Ovary (tissue), 9 donors: ENCODE measurements around the gene ZNF292. TPM values are rescaled to one million over a fixed set of nuclear protein-coding genes. Genes with fewer than 3 reads are reported as not detected.
"Not testable (repeated sequence)": the region's sequence is repeated elsewhere in the genome, so short reads cannot be mapped to it uniquely, and the experiment has no call there.

Experiments used
- DNase-seq, 5 donors: peaks; one replicate each; pipeline ENCODE4 v3.0.0-alpha.2; 2019 to 2020
- H3K27ac ChIP-seq, 2 donors: fragments of 200-600 bp; one replicate each; pipeline versions ENCODE4 v1.5.1 to v1.8.0; 2019 to 2022
- H3K27me3 ChIP-seq: fragments of 200-600 bp; one replicate; pipeline ENCODE4 v1.8.0; 2022
- H3K36me3 ChIP-seq: fragments of 200-600 bp; sonication (generic); one replicate; pipeline ENCODE4 v1.5.1; 2019
- H3K4me1 ChIP-seq: one replicate; pipeline ENCODE4 v1.8.1; 2013; ENCODE audit warnings: mild to moderate bottlenecking, moderate library complexity; ENCODE audit not compliant: insufficient read depth
- H3K4me3 ChIP-seq: fragments of 200-600 bp; sonication (generic); one replicate; pipeline ENCODE4 v1.5.1; 2017
- H3K9me3 ChIP-seq, 2 donors: fragments of 200-600 bp in 1 of 2; sonication (generic) in 1 of 2; one replicate each; pipeline versions ENCODE4 v1.5.1 to v1.8.1; 2013 to 2019; ENCODE audit warnings: mild to moderate bottlenecking in 1 of 2, moderate library complexity in 1 of 2
- CTCF ChIP-seq, 3 donors: fragments of 450-650 bp in 2 of 3; fragments of 200-600 bp in 1 of 3; IDR thresholded peaks; one replicate each; pipeline versions ENCODE4 v1.5.1 to v1.8.0; 2016 to 2022; ENCODE audit warnings: antibody characterized with exemption in 3 of 3, mild to moderate bottlenecking in 1 of 3
- EP300 ChIP-seq: sonication (generic); formaldehyde crosslinking; IDR thresholded peaks from one replicate; pipeline ENCODE4 v1.6.1; 2017; ENCODE audit warnings: antibody characterized with exemption
- POLR2A ChIP-seq: fragments of 450-650 bp; IDR thresholded peaks from one replicate; pipeline ENCODE4 v1.6.1; 2017; ENCODE audit warnings: antibody characterized with exemption, mild to moderate bottlenecking, moderate library complexity
- WGBS, 3 donors: extraction: QIAGEN DNeasy Blood & Tissue Kit in 1 of 3; methylation state at CpG; one replicate each; pipeline versions ENCODE4 v1.1.5 to v1.1.7; 2013 to 2017; 5-methylcytosine and 5-hydroxymethylcytosine counted together
- intact Hi-C, 4 donors: fragments of 100-400 bp; cut with DNase I; formaldehyde crosslinking; loops; one replicate each; pipeline versions ENCODE4 v1.11.0 to v1.15.1; 2022 to 2023
- polyA plus RNA-seq, 2 donors: library from polyadenylated mRNA; stranded (reverse); fragments of 200-250 nt in 1 of 2; fragments of 350-450 nt in 1 of 2; fragmentation: Illumina TruSeq in 1 of 2; extraction: RNeasy Lipid Tissue Mini Kit (QIAGEN cat#74804) in 1 of 2; gene quantifications; one replicate each; pipeline ENCODE4 v1.2.3, GENCODE V29; 2013 to 2014
- total RNA-seq, 7 donors: library from RNA; depleted of rRNA in 2 of 7; stranded (reverse); fragments of >200 nt in 2 of 7; fragmentation: NEBNext Ultra II Directional in 3 of 7; extraction: Animal tissue kit (Norgen Biotek cat#: 25700) in 3 of 7; gene quantifications; one replicate each; pipeline versions ENCODE4 v1.1.0 to v1.2.4, GENCODE V29; 2016 to 2023
- donor health status: DM: no; HTN: no; CAD: no; lungs with moderate emphysema.
- donor health status: DM: no; HTN: no; CAD: no.
- donor health status: Bipolar disorder and iron deficiency.
- donor health status: DM: yes; HTN: yes; CAD: no.
- donor health status: DM: no; HTN: no; CAD: no.
- donor health status: DM: yes; HTN: yes; CAD: no.

The ZNF292 gene
- total and polyA plus RNA-seq, 9 donors, result 8.5 to 158 (median 76.9) TPM

- intact Hi-C loops, result no loop called here
- Histone ChIP-seq H3K36me3 (no peaks in the 10 kb centered on the region), H3K27ac (no peak overlapping the region), H3K9me3 (no peaks in the 10 kb centered on the region), H3K27me3 (no peaks in the 10 kb centered on the region), H3K4me1 (peaks cover 6% of the 10 kb centered on the region), H3K4me3 (no peak overlapping the region)
- DNase-seq, result no peak
- 99 to 100% (median 100%) methylated on average over 2 of the region's 2 CpGs for WGBS, 3 donors
- no peak for TF ChIP-seq EP300
- TF ChIP-seq CTCF (IDR thresholded peaks at IDR 0.05), result no peak
- no peak for TF ChIP-seq POLR2A
These were observed 29.4 kb downstream of the ZNF292 start for GRCh38 chr6:87184762-87185250.

- intact Hi-C loops, result no loop called here
- TF ChIP-seq POLR2A (no peak), EP300 (no peak)
- H3K4me3 ChIP-seq, result no peak overlapping the region
- H3K36me3 ChIP-seq, result no peaks in the 10 kb centered on the region
- DNase-seq, result no peak
- peaks cover 2% of the 10 kb centered on the region for H3K4me1 ChIP-seq
- WGBS, 3 donors, result 95 to 98% (median 97%) methylated on average over 1 of the region's 1 CpG
- H3K27me3 ChIP-seq, result no peaks in the 10 kb centered on the region
- no peak overlapping the region for H3K27ac ChIP-seq
- no peaks in the 10 kb centered on the region for H3K9me3 ChIP-seq
These were observed 41.0 kb downstream of the ZNF292 start for GRCh38 chr6:87196275-87196842.

GRCh38 chr6:87197547-87197946, 42.2 kb downstream of the ZNF292 start:
- Histone ChIP-seq H3K9me3 (no peaks in the 10 kb centered on the region), H3K4me1 (peaks cover 2% of the 10 kb centered on the region), H3K27me3 (no peaks in the 10 kb centered on the region), H3K27ac (no peak overlapping the region), H3K36me3 (no peaks in the 10 kb centered on the region), H3K4me3 (no peak overlapping the region)
- TF ChIP-seq EP300, result no peak
- TF ChIP-seq CTCF (IDR thresholded peaks at IDR 0.05), result no peak
- no peak for TF ChIP-seq POLR2A
- intact Hi-C loops, result no loop called here
- DNase-seq, result no peak
- WGBS, 3 donors, result 95 to 97% (median 95%) methylated on average over 3 of the region's 3 CpGs

GRCh38 chr6:87198022-87198810, 42.9 kb downstream of the ZNF292 start:
- H3K27me3 ChIP-seq, H3K27ac ChIP-seq, H3K36me3 ChIP-seq, intact Hi-C loops, H3K4me3 ChIP-seq, H3K9me3 ChIP-seq, H3K4me1 ChIP-seq, DNase-seq: not testable (repeated sequence)
- WGBS, 3 donors, result 94 to 97% (median 95%) methylated on average over 15 of the region's 15 CpGs

DNA sequence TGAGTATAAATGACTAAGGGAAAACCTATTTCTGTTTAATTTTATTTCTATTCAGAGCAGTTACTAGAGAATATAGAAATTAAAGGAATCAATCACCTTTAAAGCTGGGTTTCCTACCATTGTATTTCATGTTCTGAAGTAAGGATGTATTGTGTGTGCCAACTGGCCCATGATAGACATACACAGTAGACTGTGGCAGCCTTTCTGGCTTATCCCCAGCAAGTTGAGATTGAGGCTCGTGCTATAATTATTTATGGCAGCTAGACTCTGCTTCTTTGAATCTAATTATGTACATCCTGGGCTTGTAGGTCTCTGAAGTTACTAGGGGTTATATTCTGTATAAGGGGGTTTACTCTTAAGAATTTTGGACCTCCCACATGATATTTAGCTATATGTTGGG, 44.4 kb downstream of the ZNF292 start:
- no peak overlapping the region for H3K27ac ChIP-seq
- no peak for TF ChIP-seq CTCF (IDR thresholded peaks at IDR 0.05)
- TF ChIP-seq POLR2A, result no peak
- no peak for TF ChIP-seq EP300
- no peaks in the 10 kb centered on the region for H3K27me3 ChIP-seq
- no peak for DNase-seq
- intact Hi-C loops, result no loop called here
- no peaks in the 10 kb centered on the region for H3K9me3 ChIP-seq
- peaks cover 1% of the 10 kb centered on the region for H3K4me1 ChIP-seq
- H3K36me3 ChIP-seq, result no peaks in the 10 kb centered on the region
- H3K4me3 ChIP-seq, result no peak overlapping the region
- WGBS, 3 donors, result 83 to 89% (median 87%) methylated on average over 1 of the region's 1 CpG
